ENCODE measurements around the gene TMEM19. TPM values are rescaled to one million over a fixed set of nuclear protein-coding genes. Genes with fewer than 3 reads are reported as not detected.

TMEM19 gene
- total RNA-seq, 1 experiment from 2014 or later: 32.8 TPM

DNA sequence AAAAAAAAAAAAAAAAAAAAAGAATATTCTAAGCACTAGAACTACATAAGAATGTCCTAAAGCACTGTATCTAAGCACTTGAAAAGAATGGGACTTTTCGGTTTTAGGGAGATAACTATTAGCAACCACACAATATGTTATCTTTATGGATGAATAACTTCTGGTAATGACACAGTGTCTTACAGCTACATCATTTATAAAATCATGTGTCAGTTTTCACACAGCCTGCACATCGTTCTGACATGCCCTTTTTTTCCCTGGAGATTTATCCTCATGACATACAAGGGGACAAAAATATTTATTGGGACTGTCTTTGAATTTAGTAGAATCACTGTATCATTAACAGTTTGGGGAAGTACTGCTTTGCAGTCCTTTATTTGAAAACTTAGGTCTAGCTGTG is 17.3 kb downstream of the TMEM19 start:
- Histone ChIP-seq H3K9ac (ENCODE audit: low read length) (no peak overlapping the region), H4K20me1 (ENCODE audit: insufficient read depth, low read depth, low read length) (no peaks in the 10 kb centered on the region), H3K36me3 (ENCODE audit: insufficient read depth, low read length) (no peaks in the 10 kb centered on the region), H3K27me3 (ENCODE audit: low read length) (no peaks in the 10 kb centered on the region), H2AFZ (ENCODE audit: low read length) (no peak overlapping the region), H3K9me3 (ENCODE audit: low read length) (no peaks in the 10 kb centered on the region), H3K79me2 (ENCODE audit: low read length) (no peaks in the 10 kb centered on the region), H3K4me2 (ENCODE audit: low read depth, low read length, poor library complexity, severe bottlenecking) (no peak overlapping the region), H3K4me3 (ENCODE audit: low read length) (no peak overlapping the region), H3K4me1 (ENCODE audit: low read length) (peaks cover 6% of the 10 kb centered on the region), H3K9me2 (replicated peaks; ENCODE audit: insufficient read depth, low read length) (no peaks in the 10 kb centered on the region), H3K27ac (ENCODE audit: low read length) (no peak overlapping the region; the same call in 1 of the 2 replicates)
- DNase-seq: no peak

- DNase-seq: no peak
- no peaks in the 10 kb centered on the region for H4K20me1 ChIP-seq (ENCODE audit: insufficient read depth, low read depth, low read length)
- H2AFZ ChIP-seq (ENCODE audit: low read length): no peak overlapping the region
- no peaks in the 10 kb centered on the region for H3K79me2 ChIP-seq (ENCODE audit: low read length)
- no peaks in the 10 kb centered on the region for H3K36me3 ChIP-seq (ENCODE audit: insufficient read depth, low read length)
- no peak overlapping the region for H3K4me2 ChIP-seq (ENCODE audit: low read depth, low read length, poor library complexity, severe bottlenecking)
- peaks cover 10% of the 10 kb centered on the region for H3K4me1 ChIP-seq (ENCODE audit: low read length)
- no peak overlapping the region for H3K27ac ChIP-seq (ENCODE audit: low read length)
- H3K4me3 ChIP-seq (ENCODE audit: low read length): no peak overlapping the region
- no peaks in the 10 kb centered on the region for H3K27me3 ChIP-seq (ENCODE audit: low read length)
- no peaks in the 10 kb centered on the region for H3K9me3 ChIP-seq (ENCODE audit: low read length)
- no peaks in the 10 kb centered on the region for H3K9me2 ChIP-seq (replicated peaks; ENCODE audit: insufficient read depth, low read length)
- H3K9ac ChIP-seq (ENCODE audit: low read length): no peak overlapping the region
Observed at GRCh38 chr12:71704920-71705319, 19.0 kb downstream of the TMEM19 start.

DNA sequence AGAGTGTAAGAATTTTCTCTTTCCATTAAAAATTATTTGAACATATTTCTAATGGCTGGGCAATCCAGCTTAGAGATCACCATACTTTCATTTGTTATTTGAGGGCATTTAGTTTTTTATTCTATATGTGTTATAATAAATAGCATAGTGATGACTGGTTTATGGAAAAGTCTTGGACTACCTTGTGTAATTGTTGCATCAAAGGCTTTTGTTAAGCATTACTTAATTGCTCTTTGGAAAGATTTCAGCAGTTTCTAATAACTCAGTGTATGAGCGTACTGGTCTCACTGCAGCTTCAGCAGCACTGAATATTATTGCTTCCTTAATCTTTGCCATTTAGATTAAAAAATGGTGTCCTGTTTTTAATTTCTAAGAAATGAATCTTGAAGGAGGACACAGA is 22.8 kb downstream of the TMEM19 start:
- Histone ChIP-seq H3K9ac (ENCODE audit: low read length) (no peak overlapping the region), H3K27ac (ENCODE audit: low read length) (no peak overlapping the region), H3K79me2 (ENCODE audit: low read length) (no peaks in the 10 kb centered on the region), H3K9me2 (replicated peaks; ENCODE audit: insufficient read depth, low read length) (no peaks in the 10 kb centered on the region), H2AFZ (ENCODE audit: low read length) (no peak overlapping the region), H3K9me3 (ENCODE audit: low read length) (no peaks in the 10 kb centered on the region), H3K27me3 (ENCODE audit: low read length) (no peaks in the 10 kb centered on the region), H4K20me1 (ENCODE audit: insufficient read depth, low read depth, low read length) (no peaks in the 10 kb centered on the region), H3K36me3 (ENCODE audit: insufficient read depth, low read length) (no peaks in the 10 kb centered on the region), H3K4me2 (ENCODE audit: low read depth, low read length, poor library complexity, severe bottlenecking) (no peak overlapping the region), H3K4me1 (ENCODE audit: low read length) (peaks cover 5% of the 10 kb centered on the region; the same call in 1 of the 2 replicates), H3K4me3 (ENCODE audit: low read length) (no peak overlapping the region)
- DNase-seq: no peak

DNA sequence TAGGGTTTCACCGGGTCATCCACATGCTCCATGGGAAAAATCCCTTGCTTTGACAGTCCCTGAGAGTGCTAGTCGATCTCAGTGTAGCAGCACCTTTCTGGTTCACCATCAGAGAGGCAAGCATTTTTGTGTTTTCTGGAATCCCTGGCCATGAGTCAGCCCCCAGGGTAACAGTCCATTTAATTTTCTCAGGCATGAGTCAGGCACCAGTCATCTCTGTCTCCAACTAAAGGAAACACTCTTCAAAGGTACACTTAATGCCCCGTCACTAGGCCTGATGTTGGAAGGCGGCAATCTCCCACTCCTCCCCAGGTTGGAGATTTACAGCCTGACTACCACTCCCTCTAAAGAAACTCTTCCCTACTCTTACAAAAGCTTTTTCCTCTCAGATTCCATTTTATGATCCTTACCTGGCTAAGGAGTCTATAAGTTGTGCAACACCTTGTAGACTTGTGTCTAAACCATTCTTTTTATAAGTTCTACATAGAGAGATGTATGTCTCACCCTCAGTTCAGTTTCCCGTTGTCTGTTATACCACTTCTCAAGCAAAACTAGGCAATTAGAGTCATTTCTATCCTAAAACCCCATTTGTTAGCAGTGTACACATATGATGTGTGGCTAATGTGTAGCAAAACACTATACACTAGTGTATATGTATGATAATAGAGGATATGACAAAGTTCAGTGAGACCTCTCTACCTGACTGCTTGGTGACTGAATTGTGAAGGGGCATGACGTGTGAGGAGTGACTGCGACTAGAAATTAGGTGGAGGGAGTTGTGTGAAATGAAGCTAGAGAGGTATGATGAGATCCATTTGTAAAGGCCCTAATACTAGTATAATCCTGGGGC is 24.6 kb downstream of the TMEM19 start:
- Histone ChIP-seq H3K27me3 (ENCODE audit: low read length) (no peaks in the 10 kb centered on the region), H2AFZ (ENCODE audit: low read length) (no peak overlapping the region), H3K27ac (ENCODE audit: low read length) (no peak overlapping the region), H3K9ac (ENCODE audit: low read length) (no peak overlapping the region), H3K4me1 (ENCODE audit: low read length) (peaks cover 4% of the 10 kb centered on the region; the same call in 1 of the 2 replicates), H3K36me3 (ENCODE audit: insufficient read depth, low read length) (no peaks in the 10 kb centered on the region), H3K9me2 (replicated peaks; ENCODE audit: insufficient read depth, low read length) (no peaks in the 10 kb centered on the region), H3K4me3 (ENCODE audit: low read length) (no peak overlapping the region), H3K9me3 (ENCODE audit: low read length) (no peaks in the 10 kb centered on the region), H3K79me2 (ENCODE audit: low read length) (no peaks in the 10 kb centered on the region), H3K4me2 (ENCODE audit: low read depth, low read length, poor library complexity, severe bottlenecking) (no peak overlapping the region), H4K20me1 (ENCODE audit: insufficient read depth, low read depth, low read length) (no peaks in the 10 kb centered on the region)
- no peak for DNase-seq

GRCh38 chr12:71718611-71719010 is 32.7 kb downstream of the TMEM19 start:
- no peaks in the 10 kb centered on the region for H3K9me2 ChIP-seq (replicated peaks; ENCODE audit: insufficient read depth, low read length)
- no peak overlapping the region for H2AFZ ChIP-seq (ENCODE audit: low read length)

DNA sequence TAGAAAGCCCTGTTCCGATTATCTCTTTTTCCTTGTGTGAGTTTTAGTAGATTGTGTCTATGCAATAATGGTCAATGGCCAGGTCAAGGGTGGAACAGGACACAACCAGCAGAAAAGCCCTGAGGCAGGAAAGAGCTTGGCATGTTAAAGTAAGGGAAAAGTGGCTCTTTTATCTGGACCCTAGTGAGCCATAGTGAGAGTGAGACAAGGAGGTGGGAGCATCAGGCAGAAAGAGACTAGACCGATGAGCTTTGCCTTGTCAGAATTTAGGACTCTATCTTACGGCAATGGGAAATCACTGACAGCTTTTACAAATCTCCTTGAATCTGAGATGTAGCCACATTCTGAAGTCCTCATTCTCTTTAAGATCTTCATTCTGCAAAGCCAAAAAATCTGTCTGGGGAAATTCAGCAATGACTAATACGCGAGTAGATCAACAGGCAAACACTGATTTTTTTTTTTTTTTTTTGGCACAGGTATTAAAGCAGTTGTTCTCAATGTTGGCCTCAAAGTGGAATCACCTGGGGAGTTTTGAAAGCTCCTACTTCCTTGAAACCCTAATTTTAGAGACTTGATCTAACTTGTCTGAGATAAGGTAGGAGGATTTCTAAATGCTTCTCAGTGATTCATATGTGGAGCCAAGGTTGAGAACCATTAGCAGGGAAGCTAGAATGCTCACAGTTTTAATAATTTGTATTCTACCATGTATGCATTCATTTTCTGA is 33.9 kb downstream of the TMEM19 start:
- Histone ChIP-seq H3K79me2 (ENCODE audit: low read length) (no peaks in the 10 kb centered on the region), H2AFZ (ENCODE audit: low read length) (no peak overlapping the region), H3K27ac (ENCODE audit: low read length) (no peak overlapping the region), H3K4me1 (ENCODE audit: low read length) (no peaks in the 10 kb centered on the region), H3K9me2 (replicated peaks; ENCODE audit: insufficient read depth, low read length) (no peaks in the 10 kb centered on the region), H3K9ac (ENCODE audit: low read length) (no peak overlapping the region), H3K9me3 (ENCODE audit: low read length) (no peaks in the 10 kb centered on the region), H3K27me3 (ENCODE audit: low read length) (no peaks in the 10 kb centered on the region), H3K36me3 (ENCODE audit: insufficient read depth, low read length) (no peaks in the 10 kb centered on the region), H3K4me2 (ENCODE audit: low read depth, low read length, poor library complexity, severe bottlenecking) (no peak overlapping the region), H3K4me3 (ENCODE audit: low read length) (no peak overlapping the region), H4K20me1 (ENCODE audit: insufficient read depth, low read depth, low read length) (no peaks in the 10 kb centered on the region)
- DNase-seq: peak; percentile 33

More at GRCh38 chr12:71718611-71719010, 32.7 kb downstream of the TMEM19 start:
- Histone ChIP-seq H3K27ac (ENCODE audit: low read length) (no peak overlapping the region), H3K4me2 (ENCODE audit: low read depth, low read length, poor library complexity, severe bottlenecking) (no peak overlapping the region), H3K4me3 (ENCODE audit: low read length) (no peak overlapping the region), H3K4me1 (ENCODE audit: low read length) (no peaks in the 10 kb centered on the region), H3K36me3 (ENCODE audit: insufficient read depth, low read length) (no peaks in the 10 kb centered on the region), H3K9me3 (ENCODE audit: low read length) (no peaks in the 10 kb centered on the region), H3K79me2 (ENCODE audit: low read length) (no peaks in the 10 kb centered on the region), H4K20me1 (ENCODE audit: insufficient read depth, low read depth, low read length) (no peaks in the 10 kb centered on the region), H3K27me3 (ENCODE audit: low read length) (no peaks in the 10 kb centered on the region), H3K9ac (ENCODE audit: low read length) (no peak overlapping the region)
- DNase-seq: peak; percentile 12

DNA sequence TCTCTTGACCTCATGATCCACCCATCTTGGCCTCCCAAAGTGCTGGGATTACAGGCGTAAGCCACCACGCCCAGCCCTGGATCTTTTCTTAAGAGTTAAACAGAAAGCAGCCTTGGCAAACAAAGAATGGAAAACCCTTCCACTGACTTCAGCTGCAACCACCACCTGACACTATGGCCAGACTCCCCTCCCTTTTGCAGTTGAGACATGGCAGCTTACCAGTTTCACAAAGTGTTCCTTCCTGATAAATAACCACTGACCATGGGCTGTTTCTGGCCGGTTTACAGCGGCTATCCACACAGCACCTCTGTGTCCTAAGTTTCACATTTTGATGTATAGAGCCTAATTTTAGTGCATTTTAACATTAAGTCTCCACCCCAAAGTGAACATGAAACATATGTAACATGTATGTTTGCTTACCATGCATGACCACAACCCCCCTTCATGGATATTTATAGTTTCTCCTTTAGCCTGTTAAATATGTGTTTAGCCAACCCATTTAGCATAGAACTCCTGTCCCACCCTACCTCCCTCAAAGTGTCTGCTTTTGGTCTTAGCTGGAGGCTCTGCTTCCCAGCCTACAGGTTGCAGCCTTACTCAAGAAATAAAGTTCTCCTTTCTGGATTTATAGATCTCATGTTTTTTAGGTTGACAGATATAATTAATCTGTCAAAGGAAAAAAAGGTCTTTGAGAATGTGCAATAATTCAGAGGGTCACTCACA is 36.1 kb downstream of the TMEM19 start:
- no peak overlapping the region for H2AFZ ChIP-seq (ENCODE audit: low read length)
- no peak overlapping the region for H3K4me3 ChIP-seq (ENCODE audit: low read length)

GRCh38 chr12:71725011-71725410 is 39.1 kb downstream of the TMEM19 start:
- no peaks in the 10 kb centered on the region for H3K9me3 ChIP-seq (ENCODE audit: low read length)
- no peaks in the 10 kb centered on the region for H3K36me3 ChIP-seq (ENCODE audit: insufficient read depth, low read length)
- no peak overlapping the region for H3K27ac ChIP-seq (ENCODE audit: low read length)
- H3K79me2 ChIP-seq (ENCODE audit: low read length): no peaks in the 10 kb centered on the region
- H4K20me1 ChIP-seq (ENCODE audit: insufficient read depth, low read depth, low read length): no peaks in the 10 kb centered on the region
- H3K4me1 ChIP-seq (ENCODE audit: low read length): no peaks in the 10 kb centered on the region
- no peak overlapping the region for H3K9ac ChIP-seq (ENCODE audit: low read length)
- no peaks in the 10 kb centered on the region for H3K9me2 ChIP-seq (replicated peaks; ENCODE audit: insufficient read depth, low read length)
- peak; percentile 19 for DNase-seq
- no peak overlapping the region for H3K4me2 ChIP-seq (ENCODE audit: low read depth, low read length, poor library complexity, severe bottlenecking)
- H2AFZ ChIP-seq (ENCODE audit: low read length): no peak overlapping the region
- no peaks in the 10 kb centered on the region for H3K27me3 ChIP-seq (ENCODE audit: low read length)
- H3K4me3 ChIP-seq (ENCODE audit: low read length): no peak overlapping the region

More for the DNA sequence above, 36.1 kb downstream of the TMEM19 start:
- no peaks in the 10 kb centered on the region for H3K79me2 ChIP-seq (ENCODE audit: low read length)
- no peak overlapping the region for H3K4me2 ChIP-seq (ENCODE audit: low read depth, low read length, poor library complexity, severe bottlenecking)
- no peaks in the 10 kb centered on the region for H4K20me1 ChIP-seq (ENCODE audit: insufficient read depth, low read depth, low read length)
- H3K4me1 ChIP-seq (ENCODE audit: low read length): no peaks in the 10 kb centered on the region
- H3K27me3 ChIP-seq (ENCODE audit: low read length): no peaks in the 10 kb centered on the region
- no peaks in the 10 kb centered on the region for H3K9me3 ChIP-seq (ENCODE audit: low read length)
- H3K27ac ChIP-seq (ENCODE audit: low read length): no peak overlapping the region
- no peaks in the 10 kb centered on the region for H3K9me2 ChIP-seq (replicated peaks; ENCODE audit: insufficient read depth, low read length)
- H3K9ac ChIP-seq (ENCODE audit: low read length): no peak overlapping the region
- H3K36me3 ChIP-seq (ENCODE audit: insufficient read depth, low read length): no peaks in the 10 kb centered on the region
- DNase-seq: peak; percentile 24

Data from Karpas-422 (cell line).